Liver (tissue), 3 donors: ENCODE results near the gene SPR.

Experiments
- EGR1 ChIP-seq, 2 donors: IDR thresholded peaks; 2 replicates each; pipeline ENCODE4 v1.6.1; 2016 to 2018; ENCODE audit warnings: antibody characterized with exemption in 2 of 2, low read depth in 2 of 2
- RAD21 ChIP-seq, 2 donors: IDR thresholded peaks; 2 replicates each; pipeline ENCODE4 v1.6.1; 2016; ENCODE audit warnings: antibody characterized with exemption in 2 of 2, mild to moderate bottlenecking in 2 of 2
- TAF1 ChIP-seq: conservative IDR thresholded peaks from 2 replicates; pipeline ENCODE4 v1.6.1; 2016; ENCODE audit warnings: antibody characterized with exemption, mild to moderate bottlenecking
- TF ChIP-seq, protein P1 (sequence below): fragments of 150-350 bp; IDR thresholded peaks from 2 replicates; pipeline ENCODE4 v1.5.1; 2017; ENCODE audit warnings: improper control_type of control experiment, low read depth, low read length; ENCODE audit not compliant: missing input control
- TF ChIP-seq, protein P2 (sequence below): IDR thresholded peaks from 2 replicates; pipeline ENCODE4 v1.6.1; 2016; ENCODE audit warnings: antibody characterized with exemption, mild to moderate bottlenecking
- donor health status: healthy.
- donor health status: healthy.

DNA sequence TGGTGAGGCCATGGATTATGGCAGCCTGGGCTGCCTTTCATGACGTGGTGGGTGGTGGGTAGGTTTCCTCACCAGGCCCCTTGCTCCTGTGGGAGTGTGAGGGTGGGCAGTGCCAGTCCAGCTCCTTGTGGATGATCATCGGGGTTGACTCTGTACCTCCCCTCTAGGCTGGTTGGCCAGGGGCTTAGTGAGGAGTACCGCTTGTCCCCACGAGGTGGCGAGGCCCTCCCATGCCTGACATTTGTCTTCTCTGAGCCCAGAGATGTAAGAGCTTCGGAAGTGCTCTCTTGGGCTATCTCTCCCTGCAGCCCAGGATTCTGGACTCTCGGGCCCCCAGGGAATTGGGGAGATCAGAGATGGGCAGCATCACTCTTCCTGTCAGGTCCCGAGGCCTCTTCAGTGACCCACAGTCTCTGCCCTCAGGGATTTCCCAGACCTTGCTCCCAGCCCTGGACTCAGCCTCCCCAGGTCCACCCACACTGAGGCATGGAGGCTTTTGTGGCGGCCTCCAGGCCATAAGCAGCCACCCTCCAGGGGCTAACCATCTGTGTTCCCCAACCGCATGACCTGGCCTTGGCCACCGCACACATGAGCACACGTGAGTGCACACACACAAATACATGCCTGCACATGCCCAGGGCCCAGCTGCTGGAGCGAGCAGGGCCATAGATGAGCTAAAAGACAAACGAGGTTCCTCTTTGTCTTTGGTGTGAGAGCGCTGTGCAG, 6.5 kb downstream of the SPR start:
- TF ChIP-seq, protein P1, sequence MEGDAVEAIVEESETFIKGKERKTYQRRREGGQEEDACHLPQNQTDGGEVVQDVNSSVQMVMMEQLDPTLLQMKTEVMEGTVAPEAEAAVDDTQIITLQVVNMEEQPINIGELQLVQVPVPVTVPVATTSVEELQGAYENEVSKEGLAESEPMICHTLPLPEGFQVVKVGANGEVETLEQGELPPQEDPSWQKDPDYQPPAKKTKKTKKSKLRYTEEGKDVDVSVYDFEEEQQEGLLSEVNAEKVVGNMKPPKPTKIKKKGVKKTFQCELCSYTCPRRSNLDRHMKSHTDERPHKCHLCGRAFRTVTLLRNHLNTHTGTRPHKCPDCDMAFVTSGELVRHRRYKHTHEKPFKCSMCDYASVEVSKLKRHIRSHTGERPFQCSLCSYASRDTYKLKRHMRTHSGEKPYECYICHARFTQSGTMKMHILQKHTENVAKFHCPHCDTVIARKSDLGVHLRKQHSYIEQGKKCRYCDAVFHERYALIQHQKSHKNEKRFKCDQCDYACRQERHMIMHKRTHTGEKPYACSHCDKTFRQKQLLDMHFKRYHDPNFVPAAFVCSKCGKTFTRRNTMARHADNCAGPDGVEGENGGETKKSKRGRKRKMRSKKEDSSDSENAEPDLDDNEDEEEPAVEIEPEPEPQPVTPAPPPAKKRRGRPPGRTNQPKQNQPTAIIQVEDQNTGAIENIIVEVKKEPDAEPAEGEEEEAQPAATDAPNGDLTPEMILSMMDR = peak; percentile 58
- no peak for TF ChIP-seq TAF1
- no peak for TF ChIP-seq EGR1 (IDR thresholded peaks at IDR 0.05; ENCODE audit: low read depth in 2 of 2)
- TF ChIP-seq RAD21 (IDR thresholded peaks at IDR 0.05) = peak; percentile 71 to 84
- TF ChIP-seq, protein P2, sequence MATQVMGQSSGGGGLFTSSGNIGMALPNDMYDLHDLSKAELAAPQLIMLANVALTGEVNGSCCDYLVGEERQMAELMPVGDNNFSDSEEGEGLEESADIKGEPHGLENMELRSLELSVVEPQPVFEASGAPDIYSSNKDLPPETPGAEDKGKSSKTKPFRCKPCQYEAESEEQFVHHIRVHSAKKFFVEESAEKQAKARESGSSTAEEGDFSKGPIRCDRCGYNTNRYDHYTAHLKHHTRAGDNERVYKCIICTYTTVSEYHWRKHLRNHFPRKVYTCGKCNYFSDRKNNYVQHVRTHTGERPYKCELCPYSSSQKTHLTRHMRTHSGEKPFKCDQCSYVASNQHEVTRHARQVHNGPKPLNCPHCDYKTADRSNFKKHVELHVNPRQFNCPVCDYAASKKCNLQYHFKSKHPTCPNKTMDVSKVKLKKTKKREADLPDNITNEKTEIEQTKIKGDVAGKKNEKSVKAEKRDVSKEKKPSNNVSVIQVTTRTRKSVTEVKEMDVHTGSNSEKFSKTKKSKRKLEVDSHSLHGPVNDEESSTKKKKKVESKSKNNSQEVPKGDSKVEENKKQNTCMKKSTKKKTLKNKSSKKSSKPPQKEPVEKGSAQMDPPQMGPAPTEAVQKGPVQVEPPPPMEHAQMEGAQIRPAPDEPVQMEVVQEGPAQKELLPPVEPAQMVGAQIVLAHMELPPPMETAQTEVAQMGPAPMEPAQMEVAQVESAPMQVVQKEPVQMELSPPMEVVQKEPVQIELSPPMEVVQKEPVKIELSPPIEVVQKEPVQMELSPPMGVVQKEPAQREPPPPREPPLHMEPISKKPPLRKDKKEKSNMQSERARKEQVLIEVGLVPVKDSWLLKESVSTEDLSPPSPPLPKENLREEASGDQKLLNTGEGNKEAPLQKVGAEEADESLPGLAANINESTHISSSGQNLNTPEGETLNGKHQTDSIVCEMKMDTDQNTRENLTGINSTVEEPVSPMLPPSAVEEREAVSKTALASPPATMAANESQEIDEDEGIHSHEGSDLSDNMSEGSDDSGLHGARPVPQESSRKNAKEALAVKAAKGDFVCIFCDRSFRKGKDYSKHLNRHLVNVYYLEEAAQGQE = no peak
